HEK293 (cell line): ENCODE data around the gene PDLIM5.
A peak's percentile ranks its signal among the peaks of the same experiment; 100 is the strongest.

Source experiments
- CTCF ChIA-PET: fragments of 350-600 bp; formaldehyde crosslinking; extraction: SDS; loops from one replicate; lab custom pipeline; 2021; ENCODE audit warnings: antibody characterized with exemption; lab: Yijun Ruan, JAX
- POLR2A ChIA-PET: fragments of 300-600 bp; formaldehyde crosslinking; extraction: SDS; loops from one replicate; lab custom pipeline; 2020; ENCODE audit warnings: antibody characterized with exemption, inconsistent platforms; lab: Yijun Ruan, JAX
- H3K27ac ChIP-seq: fragments of 200-500 bp; sonication (Bioruptor generic); 2 replicates; pipeline ENCODE4 v1.5.1; 2014; ENCODE audit warnings: low read depth, low read length, control low read depth, inconsistent platforms; ENCODE audit errors: extremely low read depth
- H3K36me3 ChIP-seq, 2 experiments: fragments of 200-500 bp in 1 of 2; sonication (Bioruptor generic) in 1 of 2; 1 replicate in 1 of 2; 2 replicates in 1 of 2; pipeline ENCODE4 v1.5.1; 2014 to 2017; ENCODE audit warnings: inconsistent platforms in 2 of 2, low read length in 2 of 2; ENCODE audit not compliant: control insufficient read depth in 2 of 2, insufficient read depth in 1 of 2
- H3K4me1 ChIP-seq: fragments of 200-500 bp; sonication (Bioruptor generic); 2 replicates; pipeline ENCODE4 v1.5.1; 2014; ENCODE audit warnings: mild to moderate bottlenecking, low read length, inconsistent platforms; ENCODE audit not compliant: control insufficient read depth, insufficient read depth
- H3K4me3 ChIP-seq: 2 replicates; pipeline ENCODE4 v1.5.1; 2011; ENCODE audit warnings: low read depth, mild to moderate bottlenecking, control low read depth, low read length, moderate library complexity
- H3K9me3 ChIP-seq: fragments of 200-500 bp; sonication (Bioruptor generic); 2 replicates; pipeline ENCODE4 v1.5.1; 2014; ENCODE audit warnings: low read depth, low read length, inconsistent platforms; ENCODE audit not compliant: control insufficient read depth, insufficient read depth
- CTCF ChIP-seq: fragments of 450-650 bp; formaldehyde crosslinking; IDR thresholded peaks from 2 replicates; pipeline ENCODE4 v1.5.1; 2016; ENCODE audit warnings: missing biosample characterization, missing genetic modification characterization
- GLIS2 ChIP-seq: fragments of 450-650 bp; formaldehyde crosslinking; IDR thresholded peaks from 2 replicates; pipeline ENCODE4 v1.5.1; 2016; ENCODE audit warnings: missing biosample characterization, missing genetic modification characterization
- INSM2 ChIP-seq: fragments of 450-650 bp; formaldehyde crosslinking; IDR thresholded peaks from 2 replicates; pipeline ENCODE4 v1.5.1; 2016; ENCODE audit warnings: missing biosample characterization, missing genetic modification characterization
- KLF17 ChIP-seq: fragments of 450-650 bp; formaldehyde crosslinking; IDR thresholded peaks from 2 replicates; pipeline ENCODE4 v1.5.1; 2016; ENCODE audit warnings: missing biosample characterization, missing genetic modification characterization
- PRDM10 ChIP-seq: fragments of 450-650 bp; formaldehyde crosslinking; IDR thresholded peaks from 2 replicates; pipeline ENCODE4 v1.5.1; 2016; ENCODE audit warnings: missing biosample characterization, missing genetic modification characterization
- SCRT2 ChIP-seq: fragments of 450-650 bp; formaldehyde crosslinking; IDR thresholded peaks from 2 replicates; pipeline ENCODE4 v1.5.1; 2016; ENCODE audit warnings: missing biosample characterization, missing genetic modification characterization
- ZBTB17 ChIP-seq: fragments of 450-650 bp; formaldehyde crosslinking; IDR thresholded peaks from 2 replicates; pipeline ENCODE4 v1.5.1; 2016; ENCODE audit warnings: missing biosample characterization, missing genetic modification characterization
- ZBTB49 ChIP-seq: fragments of 450-650 bp; formaldehyde crosslinking; IDR thresholded peaks from 2 replicates; pipeline ENCODE4 v1.5.1; 2016; ENCODE audit warnings: missing biosample characterization, missing genetic modification characterization, low read depth
- ZEB2 ChIP-seq: fragments of 450-650 bp; formaldehyde crosslinking; IDR thresholded peaks from 2 replicates; pipeline ENCODE4 v1.5.1; 2016; ENCODE audit warnings: missing biosample characterization, missing genetic modification characterization
- ZNF311 ChIP-seq: fragments of 450-650 bp; formaldehyde crosslinking; IDR thresholded peaks from 2 replicates; pipeline ENCODE4 v1.5.1; 2017; ENCODE audit warnings: missing biosample characterization, missing genetic modification characterization, borderline replicate concordance
- ZNF404 ChIP-seq: fragments of 450-650 bp; formaldehyde crosslinking; IDR thresholded peaks from 2 replicates; pipeline ENCODE4 v1.5.1; 2017; ENCODE audit warnings: missing biosample characterization, missing genetic modification characterization
- ZNF426 ChIP-seq: fragments of 450-650 bp; formaldehyde crosslinking; IDR thresholded peaks from 2 replicates; pipeline ENCODE4 v1.5.1; 2017; ENCODE audit warnings: missing biosample characterization, missing genetic modification characterization, mild to moderate bottlenecking, inconsistent platforms, moderate library complexity
- ZNF561 ChIP-seq: fragments of 450-650 bp; IDR thresholded peaks from 2 replicates; pipeline ENCODE4 v1.5.1; 2018; ENCODE audit warnings: missing biosample characterization, missing genetic modification characterization, borderline replicate concordance
- ZNF621 ChIP-seq: fragments of 450-650 bp; formaldehyde crosslinking; IDR thresholded peaks from 2 replicates; pipeline ENCODE4 v1.5.1; 2017; ENCODE audit warnings: missing biosample characterization, missing genetic modification characterization
- ZNF629 ChIP-seq: fragments of 450-650 bp; formaldehyde crosslinking; IDR thresholded peaks from 2 replicates; pipeline ENCODE4 v1.5.1; 2017; ENCODE audit warnings: missing biosample characterization, missing genetic modification characterization
- ZNF660 ChIP-seq: fragments of 450-650 bp; IDR thresholded peaks from 2 replicates; pipeline ENCODE4 v1.5.1; 2018; ENCODE audit warnings: missing biosample characterization, mild to moderate bottlenecking, missing genetic modification characterization
- ZNF664 ChIP-seq: fragments of 450-650 bp; formaldehyde crosslinking; IDR thresholded peaks from 2 replicates; pipeline ENCODE4 v1.5.1; 2016; ENCODE audit warnings: missing biosample characterization, missing genetic modification characterization

Gene PDLIM5

GRCh38 chr4:94439606-94440005 is 12.1 kb upstream of the PDLIM5 start:
- H3K27ac ChIP-seq: no peak overlapping the region
- no peaks in the 10 kb centered on the region for H3K4me1 ChIP-seq
- POLR2A ChIA-PET: no interaction called here
- CTCF ChIA-PET: interaction anchor here (0.7 kb wide), 1 partner anchor 96 kb away, joined by 3 read pairs; no protein-coding TSS in a partner anchor
- H3K9me3 ChIP-seq: no peaks in the 10 kb centered on the region
- no peaks in the 10 kb centered on the region for H3K36me3 ChIP-seq
- no peak overlapping the region for H3K4me3 ChIP-seq
- TF ChIP-seq ZNF621 (tag by site-specific recombination) (no peak), ZBTB49 (tag by site-specific recombination) (no peak), ZNF311 (tag by site-specific recombination) (no peak), GLIS2 (no peak)
- TF ChIP-seq, all 188 proteins: peak for 0

- Histone ChIP-seq H3K4me3 (no peak overlapping the region), H3K4me1 (no peaks in the 10 kb centered on the region), H3K36me3 (no peaks in the 10 kb centered on the region), H3K9me3 (no peaks in the 10 kb centered on the region), H3K27ac (no peak overlapping the region)
- ChIA-PET POLR2A (no interaction called here), CTCF (no interaction called here)
- no peak for TF ChIP-seq ZNF660 (tag by site-specific recombination)
- TF ChIP-seq ZNF629: no peak
- TF ChIP-seq ZNF404 (tag by site-specific recombination): no peak
- no peak for TF ChIP-seq ZNF311 (tag by site-specific recombination)
- no peak for TF ChIP-seq SCRT2
- no peak for TF ChIP-seq ZNF561 (tag by site-specific recombination)
Measured at GRCh38 chr4:94441838-94442237, 9.9 kb upstream of the PDLIM5 start.

- ChIA-PET CTCF (no interaction called here), POLR2A (no interaction called here)
- Histone ChIP-seq H3K9me3 (no peaks in the 10 kb centered on the region), H3K4me1 (no peaks in the 10 kb centered on the region), H3K36me3 (no peaks in the 10 kb centered on the region), H3K27ac (no peak overlapping the region), H3K4me3 (no peak overlapping the region)
- no peak for TF ChIP-seq ZNF311 (tag by site-specific recombination)
- no peak for TF ChIP-seq CTCF (tag by site-specific recombination)
- no peak for TF ChIP-seq PRDM10 (tag by site-specific recombination)
- no peak for TF ChIP-seq INSM2 (tag by site-specific recombination)
- no peak for TF ChIP-seq ZNF664 (tag by site-specific recombination)
- TF ChIP-seq ZEB2: no peak
- no peak for TF ChIP-seq KLF17 (tag by site-specific recombination)
- peak; percentile 74 for TF ChIP-seq ZBTB17
- no peak for TF ChIP-seq ZNF426 (tag by site-specific recombination)
Measured at GRCh38 chr4:94442251-94442650, 9.5 kb upstream of the PDLIM5 start.
